NCI-H2171 (cell line): ENCODE results near the gene SLC16A3.
"Not testable (repeated sequence)": the region's sequence is repeated elsewhere in the genome, so short reads cannot be mapped to it uniquely, and the experiment has no call there.

ENCODE experiments used
- DNase-seq: peaks from one replicate; lab custom pipeline; 2025; lab: John Stamatoyannopoulos, UW

The SLC16A3 gene

GRCh38 chr17:82204831-82205719 lies 23.8 kb upstream of the SLC16A3 start:
- peak; percentile 49 for DNase-seq

- peak; percentile 71 for DNase-seq
Measured at GRCh38 chr17:82205720-82206508, 22.9 kb upstream of the SLC16A3 start.

GRCh38 chr17:82210655-82211054 lies 18.2 kb upstream of the SLC16A3 start:
- DNase-seq: not testable (repeated sequence)

GRCh38 chr17:82212331-82213250 lies 16.3 kb upstream of the SLC16A3 start, which contains the start of gene CCDC57:
Gene CCDC57 (minus strand): TSS chr17:82212842. CDS start chr17:82201944, 10,898 bp downstream.
- peak; percentile 73 for DNase-seq

- DNase-seq: peak; percentile 72
Measured at GRCh38 chr17:82213251-82214011, 15.4 kb upstream of the SLC16A3 start.

GRCh38 chr17:82214012-82214628 lies 14.7 kb upstream of the SLC16A3 start:
- DNase-seq: no peak

GRCh38 chr17:82215095-82215971 lies 13.5 kb upstream of the SLC16A3 start:
- no peak for DNase-seq

- DNase-seq: no peak
Measured at GRCh38 chr17:82215972-82216300, 12.9 kb upstream of the SLC16A3 start.

- no peak for DNase-seq
Measured at GRCh38 chr17:82216301-82217119, 12.3 kb upstream of the SLC16A3 start.

- DNase-seq: no peak
Measured at GRCh38 chr17:82217120-82217529, 11.7 kb upstream of the SLC16A3 start.

GRCh38 chr17:82217530-82218204 lies 11.2 kb upstream of the SLC16A3 start:
- DNase-seq: no peak

- no peak for DNase-seq
Measured at GRCh38 chr17:82218349-82219075, 10.3 kb upstream of the SLC16A3 start.

GRCh38 chr17:82219083-82219482 lies 9.8 kb upstream of the SLC16A3 start:
- no peak for DNase-seq

- no peak for DNase-seq
Measured at GRCh38 chr17:82219753-82220709, 8.8 kb upstream of the SLC16A3 start.

- no peak for DNase-seq
Measured at GRCh38 chr17:82221341-82221902, 7.4 kb upstream of the SLC16A3 start.

GRCh38 chr17:82222816-82223215 lies 6.0 kb upstream of the SLC16A3 start:
- no peak for DNase-seq
